Activated CD4-positive, alpha-beta memory T cell treated with anti-CD3 and anti-CD28 coated beads, Interleukin-2, amount 10 ng/mL, durations not matched to agents 7 days and 5 days (primary cell): ENCODE results near the gene PFKP. TPM values are rescaled to one million over a fixed set of nuclear protein-coding genes. Genes with fewer than 3 reads are reported as not detected.

Experiments
- CTCF ChIA-PET: fragments of 350-600 bp; sonication (Branson Sonifier 250); formaldehyde crosslinking; loops from one replicate; lab custom pipeline; 2021; ENCODE audit warnings: antibody characterized with exemption, inconsistent platforms; lab: Charles Lee
- POLR2A ChIA-PET: fragments of 350-600 bp; sonication (Branson Sonifier 250); formaldehyde crosslinking; loops from one replicate; lab custom pipeline; 2021; ENCODE audit warnings: antibody characterized with exemption; lab: Charles Lee
- DNase-seq: peaks from one replicate; pipeline ENCODE4 v3.0.0-alpha.2; 2020
- H3K27ac Mint-ChIP-seq: one replicate; pipeline ENCODE4 v1.8.0; 2021; ENCODE audit warnings: mild to moderate bottlenecking, mixed read lengths
- H3K27me3 Mint-ChIP-seq: one replicate; pipeline ENCODE4 v1.8.0; 2021; ENCODE audit warnings: mixed read lengths
- H3K36me3 Mint-ChIP-seq: one replicate; pipeline ENCODE4 v1.8.0; 2021; ENCODE audit warnings: low read depth, mixed read lengths
- H3K4me1 Mint-ChIP-seq: one replicate; pipeline ENCODE4 v1.8.0; 2021; ENCODE audit warnings: mixed read lengths
- H3K4me3 Mint-ChIP-seq: one replicate; pipeline ENCODE4 v1.8.0; 2021; ENCODE audit warnings: mild to moderate bottlenecking, mixed read lengths
- H3K9me3 Mint-ChIP-seq: one replicate; pipeline ENCODE4 v1.8.0; 2021; ENCODE audit warnings: mixed read lengths
- total RNA-seq, 2 experiments: library from RNA; stranded (reverse); gene quantifications; one replicate each; pipeline ENCODE4 v1.2.3, GENCODE V29; 2021

The PFKP gene
- total RNA-seq, 2 experiments from 2014 or later, result 214 to 215 TPM

DNA sequence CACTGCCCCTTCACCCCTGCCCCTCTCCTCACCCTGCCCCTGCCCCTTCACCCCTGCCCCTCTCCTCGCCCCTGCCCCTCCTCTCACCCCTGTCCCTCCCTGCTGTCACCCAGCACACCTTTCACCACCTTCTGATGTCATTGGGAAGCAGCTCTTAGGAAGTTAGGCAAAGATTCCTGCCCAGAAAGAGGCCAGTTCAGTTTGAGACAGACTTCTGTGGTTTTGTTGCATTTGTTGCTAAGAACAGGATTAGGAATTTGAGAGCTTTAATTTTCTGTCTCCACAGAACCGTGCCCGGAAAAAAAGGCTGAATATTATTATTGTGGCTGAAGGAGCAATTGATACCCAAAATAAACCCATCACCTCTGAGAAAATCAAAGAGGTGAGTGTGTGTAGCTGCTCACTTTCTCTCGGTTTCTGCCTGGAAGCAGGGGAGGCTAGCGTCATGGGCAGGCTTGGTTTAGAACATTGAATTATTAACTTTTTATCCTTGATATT is 39.6 kb downstream of the PFKP start:
- Mint-ChIP-seq H3K36me3 (peaks cover 76% of the 10 kb centered on the region), H3K9me3 (no peaks in the 10 kb centered on the region), H3K27ac (no peak overlapping the region), H3K4me1 (no peaks in the 10 kb centered on the region), H3K27me3 (no peaks in the 10 kb centered on the region), H3K4me3 (no peak overlapping the region)
- CTCF ChIA-PET, result no interaction called here
- POLR2A ChIA-PET, result interaction anchor here (0.8 kb wide), 1 partner anchor 15 kb away, joined by 3 read pairs; no protein-coding TSS in a partner anchor
- no peak for DNase-seq

GRCh38 chr10:3107426-3107961 is 40.1 kb downstream of the PFKP start:
- CTCF ChIA-PET, result no interaction called here

DNA sequence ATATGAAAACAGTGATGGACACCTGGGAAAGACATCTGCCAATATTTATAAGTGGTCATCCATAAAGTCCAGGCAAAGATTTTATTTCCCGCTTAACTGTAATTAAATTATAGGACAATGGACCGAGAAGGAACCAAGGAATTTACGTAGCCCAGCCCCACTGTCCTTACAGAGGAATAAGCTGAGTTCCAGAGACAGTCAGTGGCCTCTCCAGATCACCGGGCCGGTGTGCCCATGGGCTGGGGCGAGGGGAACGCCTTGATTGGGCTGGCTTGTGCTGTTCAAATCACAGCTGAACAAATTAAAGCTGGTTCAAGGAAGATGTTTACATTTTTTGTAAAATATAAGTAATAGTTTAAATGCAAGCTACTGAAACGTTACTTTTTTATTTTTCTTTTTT is 40.7 kb downstream of the PFKP start:
- H3K4me1 Mint-ChIP-seq, result no peaks in the 10 kb centered on the region
- H3K36me3 Mint-ChIP-seq, result peaks cover 78% of the 10 kb centered on the region
- H3K4me3 Mint-ChIP-seq, result no peak overlapping the region
- no peaks in the 10 kb centered on the region for H3K9me3 Mint-ChIP-seq
- DNase-seq, result no peak
- CTCF ChIA-PET, result no interaction called here
- H3K27ac Mint-ChIP-seq, result no peak overlapping the region
- no peaks in the 10 kb centered on the region for H3K27me3 Mint-ChIP-seq
- POLR2A ChIA-PET, result interaction anchor here (1.2 kb wide), 1 partner anchor 21 kb away, joined by 3 read pairs; no protein-coding TSS in a partner anchor

More at GRCh38 chr10:3107426-3107961, 40.1 kb downstream of the PFKP start:
- Mint-ChIP-seq H3K4me1 (no peaks in the 10 kb centered on the region), H3K27ac (no peak overlapping the region), H3K4me3 (no peak overlapping the region), H3K27me3 (no peaks in the 10 kb centered on the region), H3K36me3 (peaks cover 78% of the 10 kb centered on the region), H3K9me3 (no peaks in the 10 kb centered on the region)
- POLR2A ChIA-PET, result interaction anchor here (0.8 to 1.2 kb wide), 2 partner anchors 15 to 22 kb away, joined by 3 read pairs; no protein-coding TSS in a partner anchor
- no peak for DNase-seq

- Mint-ChIP-seq H3K36me3 (peaks cover 80% of the 10 kb centered on the region), H3K9me3 (no peaks in the 10 kb centered on the region), H3K4me1 (no peaks in the 10 kb centered on the region), H3K27ac (no peak overlapping the region), H3K4me3 (no peak overlapping the region), H3K27me3 (no peaks in the 10 kb centered on the region)
- CTCF ChIA-PET, result no interaction called here
- POLR2A ChIA-PET, result interaction anchor here (1.2 kb wide), 1 partner anchor 21 kb away, joined by 3 read pairs; no protein-coding TSS in a partner anchor
- DNase-seq, result no peak
These were observed 41.3 kb downstream of the PFKP start for GRCh38 chr10:3108575-3109105.

GRCh38 chr10:3109196-3109595 is 41.8 kb downstream of the PFKP start:
- Mint-ChIP-seq H3K4me3 (no peak overlapping the region), H3K27ac (no peak overlapping the region), H3K4me1 (no peaks in the 10 kb centered on the region), H3K27me3 (no peaks in the 10 kb centered on the region), H3K9me3 (no peaks in the 10 kb centered on the region), H3K36me3 (peaks cover 83% of the 10 kb centered on the region)
- CTCF ChIA-PET, result no interaction called here
- no peak for DNase-seq
- POLR2A ChIA-PET, result no interaction called here

GRCh38 chr10:3109633-3110032 is 42.3 kb downstream of the PFKP start:
- Mint-ChIP-seq H3K27me3 (no peaks in the 10 kb centered on the region), H3K4me3 (no peak overlapping the region), H3K27ac (no peak overlapping the region), H3K4me1 (no peaks in the 10 kb centered on the region), H3K9me3 (no peaks in the 10 kb centered on the region), H3K36me3 (peaks cover 83% of the 10 kb centered on the region)
- ChIA-PET CTCF (no interaction called here), POLR2A (no interaction called here)
- no peak for DNase-seq

DNA sequence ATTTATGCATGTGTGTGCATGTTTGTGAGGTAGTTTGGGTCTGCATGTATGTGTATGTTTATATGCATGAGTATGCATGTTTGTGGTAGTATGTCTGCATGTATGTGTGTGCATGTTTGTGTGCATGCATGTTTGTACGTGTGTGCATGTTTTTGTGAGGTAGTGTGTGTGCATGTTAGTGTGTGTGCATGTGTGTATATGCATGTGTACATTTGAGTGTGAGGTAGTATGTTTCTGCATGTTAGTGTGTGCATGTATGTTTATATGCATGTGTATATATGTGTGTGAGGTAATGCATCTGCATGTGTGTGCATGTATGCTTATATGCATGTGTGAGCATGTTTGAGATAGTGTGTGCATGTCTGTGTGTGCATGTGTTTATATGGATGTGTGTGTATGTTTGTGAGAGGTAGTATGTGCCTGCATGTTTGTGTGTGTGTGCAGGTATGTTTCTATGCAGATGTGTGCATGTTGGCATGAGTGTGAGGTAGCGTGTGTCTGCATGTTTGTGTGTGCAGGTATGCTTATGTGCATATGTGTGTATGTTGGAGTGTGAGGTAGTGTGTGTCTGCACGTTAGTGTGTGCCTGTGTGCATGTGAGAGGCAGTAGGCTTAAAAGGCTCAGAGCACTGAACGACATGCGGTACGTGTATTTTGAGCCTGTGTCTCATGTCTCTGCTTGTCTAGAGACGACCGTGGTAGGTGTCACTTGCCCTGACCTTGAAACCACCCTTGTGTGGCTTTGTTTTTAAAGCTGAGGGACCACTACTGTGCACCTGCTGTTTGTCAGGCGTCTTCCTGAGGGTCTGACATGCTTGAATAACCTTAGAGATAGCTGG is 43.7 kb downstream of the PFKP start:
- Mint-ChIP-seq H3K4me1 (no peaks in the 10 kb centered on the region), H3K27ac (no peak overlapping the region)
- POLR2A ChIA-PET, result no interaction called here

DNA sequence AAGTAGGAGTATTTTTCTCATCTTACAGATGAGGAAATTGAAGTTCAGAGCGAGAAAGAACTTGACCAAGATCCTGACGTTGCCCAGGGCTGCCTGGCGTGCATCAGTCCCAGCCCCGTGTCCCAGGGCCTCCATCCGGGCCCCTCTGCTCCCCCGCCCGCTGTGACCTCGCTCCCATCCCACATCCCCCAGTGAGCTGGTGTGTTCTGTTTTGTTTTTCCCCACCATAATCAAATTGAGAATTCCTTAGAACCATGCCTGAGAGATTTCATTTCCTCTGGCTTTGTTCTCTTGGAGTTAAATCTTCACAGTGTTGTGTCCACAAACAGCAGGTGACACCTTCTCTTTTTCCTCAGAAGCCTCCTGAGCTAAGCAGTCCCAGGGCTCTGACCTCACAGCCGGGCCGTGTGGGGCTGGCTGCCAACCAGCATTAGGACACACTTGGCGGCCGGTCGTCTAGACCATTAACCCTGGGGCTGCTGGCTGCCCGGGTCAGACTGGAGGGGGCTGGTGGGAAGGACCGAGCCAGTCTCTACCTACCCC is 44.3 kb downstream of the PFKP start:
- POLR2A ChIA-PET, result no interaction called here
- H3K36me3 Mint-ChIP-seq, result peaks cover 91% of the 10 kb centered on the region
- H3K27me3 Mint-ChIP-seq, result no peaks in the 10 kb centered on the region
- H3K27ac Mint-ChIP-seq, result no peak overlapping the region
- H3K4me3 Mint-ChIP-seq, result no peak overlapping the region
- CTCF ChIA-PET, result no interaction called here
- no peaks in the 10 kb centered on the region for H3K9me3 Mint-ChIP-seq
- no peaks in the 10 kb centered on the region for H3K4me1 Mint-ChIP-seq
- no peak for DNase-seq

More for the DNA sequence above, 43.7 kb downstream of the PFKP start:
- Mint-ChIP-seq H3K4me3 (no peak overlapping the region), H3K9me3 (no peaks in the 10 kb centered on the region), H3K36me3 (peaks cover 85% of the 10 kb centered on the region), H3K27me3 (no peaks in the 10 kb centered on the region)
- CTCF ChIA-PET, result no interaction called here
- no peak for DNase-seq

DNA sequence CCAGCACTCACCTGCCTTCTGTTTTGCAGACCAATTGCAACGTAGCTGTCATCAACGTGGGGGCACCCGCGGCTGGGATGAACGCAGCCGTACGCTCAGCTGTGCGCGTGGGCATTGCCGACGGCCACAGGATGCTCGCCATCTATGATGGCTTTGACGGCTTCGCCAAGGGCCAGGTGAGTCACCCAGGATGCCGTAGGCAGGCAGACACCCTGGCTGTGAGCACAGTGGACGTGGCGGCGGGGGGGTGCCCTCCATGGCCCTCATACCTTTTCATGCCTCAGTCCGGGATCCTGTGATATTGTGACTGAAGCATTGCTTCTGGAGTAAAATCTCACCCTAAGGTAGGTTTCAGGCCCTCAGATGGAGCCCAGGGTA is 46.0 kb downstream of the PFKP start:
- H3K27me3 Mint-ChIP-seq, result no peaks in the 10 kb centered on the region
- no peak overlapping the region for H3K4me3 Mint-ChIP-seq
- ChIA-PET CTCF (no interaction called here), POLR2A (no interaction called here)
- H3K9me3 Mint-ChIP-seq, result no peaks in the 10 kb centered on the region
- DNase-seq, result no peak
- H3K4me1 Mint-ChIP-seq, result no peaks in the 10 kb centered on the region
- H3K36me3 Mint-ChIP-seq, result peaks cover 92% of the 10 kb centered on the region
- no peak overlapping the region for H3K27ac Mint-ChIP-seq

- no peak for DNase-seq
- no peaks in the 10 kb centered on the region for H3K4me1 Mint-ChIP-seq
- no peaks in the 10 kb centered on the region for H3K27me3 Mint-ChIP-seq
- ChIA-PET POLR2A (no interaction called here), CTCF (no interaction called here)
- H3K27ac Mint-ChIP-seq, result no peak overlapping the region
- H3K9me3 Mint-ChIP-seq, result no peaks in the 10 kb centered on the region
- no peak overlapping the region for H3K4me3 Mint-ChIP-seq
- peaks cover 90% of the 10 kb centered on the region for H3K36me3 Mint-ChIP-seq
These were observed 48.3 kb downstream of the PFKP start for GRCh38 chr10:3115685-3116084.

DNA sequence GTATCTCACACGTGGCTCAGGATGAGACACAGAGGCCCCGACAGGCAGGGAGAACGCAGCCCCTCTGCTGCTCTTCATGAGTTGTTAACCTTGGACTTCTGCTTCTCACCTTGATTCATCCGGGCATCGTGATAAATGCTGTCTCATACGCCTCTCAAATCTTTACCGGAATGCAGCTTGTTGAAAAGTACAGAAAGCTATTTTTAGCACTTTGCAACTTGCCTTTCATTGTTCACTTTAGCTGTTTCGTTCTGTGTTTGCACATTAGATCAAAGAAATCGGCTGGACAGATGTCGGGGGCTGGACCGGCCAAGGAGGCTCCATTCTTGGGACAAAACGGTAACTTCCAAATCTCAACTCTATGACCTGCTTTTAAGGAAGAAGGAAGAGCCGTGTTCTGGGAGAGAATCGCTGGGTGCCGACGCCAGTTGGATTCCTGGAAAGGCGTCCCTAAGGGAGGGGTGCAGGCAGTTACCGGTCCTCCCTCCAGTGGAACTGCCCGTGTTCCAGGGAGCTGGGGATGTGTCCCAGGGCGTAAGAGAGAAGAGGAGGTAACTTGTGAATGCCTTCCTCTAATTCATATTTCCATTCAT is 49.3 kb downstream of the PFKP start:
- H3K27ac Mint-ChIP-seq, result no peak overlapping the region
- H3K36me3 Mint-ChIP-seq, result peaks cover 87% of the 10 kb centered on the region
- no peaks in the 10 kb centered on the region for H3K9me3 Mint-ChIP-seq
- no peaks in the 10 kb centered on the region for H3K4me1 Mint-ChIP-seq
- H3K4me3 Mint-ChIP-seq, result no peak overlapping the region
- ChIA-PET CTCF (no interaction called here), POLR2A (no interaction called here)
- no peak for DNase-seq
- no peaks in the 10 kb centered on the region for H3K27me3 Mint-ChIP-seq

- no peak for DNase-seq
- H3K27me3 Mint-ChIP-seq, result no peaks in the 10 kb centered on the region
- ChIA-PET POLR2A (no interaction called here), CTCF (no interaction called here)
- H3K36me3 Mint-ChIP-seq, result peaks cover 86% of the 10 kb centered on the region
- no peaks in the 10 kb centered on the region for H3K4me1 Mint-ChIP-seq
- no peak overlapping the region for H3K27ac Mint-ChIP-seq
- H3K4me3 Mint-ChIP-seq, result no peak overlapping the region
- no peaks in the 10 kb centered on the region for H3K9me3 Mint-ChIP-seq
These were observed 50.1 kb downstream of the PFKP start for GRCh38 chr10:3117486-3117885.

DNA sequence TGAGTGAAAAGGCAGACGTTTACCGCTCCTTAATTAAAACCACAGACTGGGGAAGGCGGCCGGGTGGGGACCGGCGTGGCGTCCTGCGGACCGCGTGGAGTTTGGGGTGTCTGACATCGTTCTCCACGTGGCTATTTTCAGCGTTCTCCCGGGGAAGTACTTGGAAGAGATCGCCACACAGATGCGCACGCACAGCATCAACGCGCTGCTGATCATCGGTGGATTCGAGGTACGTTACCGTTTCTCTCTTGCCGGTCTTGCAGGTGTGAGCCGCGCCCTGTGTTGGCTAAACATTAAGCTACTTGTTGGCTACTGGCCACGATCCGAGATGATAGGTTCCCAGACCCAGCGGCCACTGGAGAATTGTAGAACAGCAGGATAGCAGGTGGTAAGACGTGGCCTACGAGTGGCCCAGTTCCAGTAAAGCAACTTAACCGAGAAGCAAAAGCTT is 51.3 kb downstream of the PFKP start:
- no peak for DNase-seq
- POLR2A ChIA-PET, result no interaction called here
- H3K27ac Mint-ChIP-seq, result no peak overlapping the region
- H3K27me3 Mint-ChIP-seq, result no peaks in the 10 kb centered on the region
- H3K9me3 Mint-ChIP-seq, result no peaks in the 10 kb centered on the region
- H3K4me3 Mint-ChIP-seq, result no peak overlapping the region
- H3K36me3 Mint-ChIP-seq, result peaks cover 86% of the 10 kb centered on the region
- H3K4me1 Mint-ChIP-seq, result no peaks in the 10 kb centered on the region
- CTCF ChIA-PET, result interaction anchor here (1.8 kb wide), 1 partner anchor 27 kb away, joined by 6 read pairs; no protein-coding TSS in a partner anchor
